Stimulated activated naive CD8-positive, alpha-beta T cell treated with anti-CD3 and anti-CD28 coated beads, Interleukin-15, amount 100 ng/mL, for 72 hours (primary cell): ENCODE measurements around the gene FOXL1.
"Not testable (repeated sequence)": the region's sequence is repeated elsewhere in the genome, so short reads cannot be mapped to it uniquely, and the experiment has no call there.

Experiments
- ATAC-seq: fragments of 150-1000 bp; cut with Tn5 transposase; 2 replicates; pipeline ENCODE4 v1.10.0; 2021; ENCODE audit warnings: mild to moderate bottlenecking, moderate library complexity
- DNase-seq, 2 donors: peaks; one replicate each; pipeline ENCODE4 v3.0.0; 2021 to 2022
- H3K27ac Mint-ChIP-seq, 2 donors: one replicate each; pipeline ENCODE4 v1.8.0; 2022; ENCODE audit warnings: mild to moderate bottlenecking in 2 of 2, mixed read lengths in 2 of 2, moderate library complexity in 2 of 2
- H3K27me3 Mint-ChIP-seq: one replicate; pipeline ENCODE4 v1.8.0; 2022; ENCODE audit warnings: mixed read lengths
- H3K4me1 Mint-ChIP-seq: one replicate; pipeline ENCODE4 v1.8.0; 2022; ENCODE audit warnings: mild to moderate bottlenecking, mixed read lengths
- H3K4me3 Mint-ChIP-seq, 2 donors: one replicate each; pipeline ENCODE4 v1.8.0; 2022; ENCODE audit warnings: mild to moderate bottlenecking in 2 of 2, mixed read lengths in 2 of 2, moderate library complexity in 1 of 2
- H3K9me3 Mint-ChIP-seq, 2 donors: one replicate each; pipeline ENCODE4 v1.8.0; 2022; ENCODE audit warnings: mixed read lengths in 2 of 2

The FOXL1 gene

GRCh38 chr16:86580063-86580790, 1.9 kb downstream of the FOXL1 start:
- DNase-seq: no peak
- peaks cover 70% of the 10 kb centered on the region for H3K27me3 Mint-ChIP-seq
- no peak for ATAC-seq
- H3K9me3 Mint-ChIP-seq: no peaks in the 10 kb centered on the region
- H3K4me3 Mint-ChIP-seq: no peak overlapping the region
- no peak overlapping the region for H3K27ac Mint-ChIP-seq
- peaks cover 23% of the 10 kb centered on the region for H3K4me1 Mint-ChIP-seq

- Mint-ChIP-seq H3K4me1 (peaks cover 20% of the 10 kb centered on the region), H3K9me3 (no peaks in the 10 kb centered on the region), H3K27ac (no peak overlapping the region), H3K4me3 (no peak overlapping the region), H3K27me3 (peaks cover 64% of the 10 kb centered on the region)
- DNase-seq (no peak), ATAC-seq (no peak)
These were observed 2.4 kb downstream of the FOXL1 start for GRCh38 chr16:86580791-86581170.

GRCh38 chr16:86581458-86581857, 3.1 kb downstream of the FOXL1 start:
- Mint-ChIP-seq H3K9me3 (no peaks in the 10 kb centered on the region), H3K27me3 (peaks cover 57% of the 10 kb centered on the region), H3K27ac (no peak overlapping the region), H3K4me1 (peaks cover 13% of the 10 kb centered on the region), H3K4me3 (no peak overlapping the region)
- DNase-seq (no peak), ATAC-seq (no peak)

GRCh38 chr16:86584071-86584685, 5.8 kb downstream of the FOXL1 start:
- peaks cover 5% of the 10 kb centered on the region for H3K4me1 Mint-ChIP-seq
- ATAC-seq (no peak), DNase-seq (no peak)
- H3K27me3 Mint-ChIP-seq: peaks cover 30% of the 10 kb centered on the region
- no peak overlapping the region for H3K27ac Mint-ChIP-seq
- no peak overlapping the region for H3K4me3 Mint-ChIP-seq
- no peaks in the 10 kb centered on the region for H3K9me3 Mint-ChIP-seq

DNA sequence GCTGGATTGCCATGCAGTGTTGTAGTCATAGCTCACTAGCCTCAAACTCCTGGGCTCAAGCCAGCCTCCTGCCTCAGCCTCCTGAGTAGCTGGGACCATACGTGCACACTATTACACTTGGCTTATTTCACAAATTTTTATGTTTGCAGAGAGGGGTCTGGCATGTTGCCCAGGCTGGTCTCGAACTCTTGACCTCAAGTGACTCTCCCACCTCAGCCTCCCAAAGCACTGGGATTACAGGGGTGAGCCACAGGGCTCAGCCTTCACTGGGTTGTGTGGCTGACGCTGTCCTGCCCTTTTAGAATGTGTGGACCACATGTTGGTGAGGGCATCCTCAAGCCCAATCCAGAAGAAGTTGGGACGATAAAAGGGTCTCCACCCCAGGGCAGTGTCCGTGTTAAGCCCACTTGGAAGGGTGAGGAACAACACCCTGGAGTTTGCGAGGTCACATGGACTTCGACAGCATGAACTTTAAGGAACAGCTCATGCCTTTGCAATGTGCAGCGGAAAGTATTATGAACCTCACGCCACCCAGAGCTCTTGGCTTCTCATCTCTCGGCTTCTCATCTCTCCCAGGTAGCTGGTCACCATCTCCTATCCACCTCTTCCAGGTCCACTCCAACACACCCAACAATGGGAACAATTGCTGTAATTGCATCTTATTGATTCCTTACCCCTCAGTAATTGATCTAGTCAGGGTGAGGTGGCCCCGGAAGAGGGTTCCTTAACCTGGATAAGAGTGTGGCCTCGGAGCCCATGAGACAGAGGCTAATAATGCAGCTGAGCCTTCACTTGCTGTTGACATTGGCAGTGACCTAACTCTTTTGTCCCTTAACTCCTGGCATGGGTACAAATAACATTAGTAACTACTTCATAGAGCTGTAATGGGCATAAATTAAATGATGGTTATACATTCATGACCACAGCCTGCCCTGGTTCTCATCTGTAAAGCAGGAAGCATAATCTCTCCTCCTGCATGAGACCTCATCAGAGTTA, 6.7 kb downstream of the FOXL1 start:
- ATAC-seq (no peak), DNase-seq (no peak)
- Mint-ChIP-seq H3K4me1 (no peaks in the 10 kb centered on the region), H3K27me3 (peaks cover 22% of the 10 kb centered on the region), H3K27ac (no peak overlapping the region), H3K4me3 (no peak overlapping the region), H3K9me3 (no peaks in the 10 kb centered on the region)

GRCh38 chr16:86585821-86586611, 7.7 kb downstream of the FOXL1 start:
- H3K27me3 Mint-ChIP-seq: peaks cover 14% of the 10 kb centered on the region
- ATAC-seq: no peak
- H3K9me3 Mint-ChIP-seq: no peaks in the 10 kb centered on the region
- H3K27ac Mint-ChIP-seq: no peak overlapping the region
- H3K4me3 Mint-ChIP-seq: no peak overlapping the region
- DNase-seq: no peak
- no peaks in the 10 kb centered on the region for H3K4me1 Mint-ChIP-seq

DNA sequence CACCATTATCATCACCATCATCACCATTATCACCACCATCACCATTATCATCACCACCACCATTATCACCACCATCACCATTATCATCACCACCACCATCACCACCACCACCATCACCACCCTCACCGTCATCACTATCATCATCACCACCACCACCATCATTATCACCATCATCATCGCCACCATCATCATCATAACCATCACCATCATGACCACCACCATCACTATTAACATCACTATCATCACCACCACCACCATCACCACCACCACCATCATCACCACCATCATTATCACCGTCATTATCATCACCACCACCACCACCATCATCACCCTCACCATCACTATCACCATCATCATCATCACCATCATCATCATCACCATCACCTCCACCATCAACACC, 9.1 kb downstream of the FOXL1 start:
- DNase-seq (no peak), ATAC-seq (no peak)
- H3K27ac Mint-ChIP-seq: no peak overlapping the region
- H3K27me3 Mint-ChIP-seq: peaks cover 10% of the 10 kb centered on the region
- no peaks in the 10 kb centered on the region for H3K4me1 Mint-ChIP-seq
- no peak overlapping the region for H3K4me3 Mint-ChIP-seq
- no peaks in the 10 kb centered on the region for H3K9me3 Mint-ChIP-seq

- H3K4me3 Mint-ChIP-seq, ATAC-seq, DNase-seq, H3K9me3 Mint-ChIP-seq, H3K4me1 Mint-ChIP-seq, H3K27ac Mint-ChIP-seq: not testable (repeated sequence)
- H3K27me3 Mint-ChIP-seq: peaks cover 12% of the 10 kb centered on the region
These were observed 9.6 kb downstream of the FOXL1 start for GRCh38 chr16:86587955-86588354.

- Mint-ChIP-seq H3K4me1 (peaks cover 8% of the 10 kb centered on the region), H3K9me3 (no peaks in the 10 kb centered on the region), H3K4me3 (no peak overlapping the region), H3K27me3 (peaks cover 24% of the 10 kb centered on the region), H3K27ac (no peak overlapping the region)
- no peak for DNase-seq
- ATAC-seq: no peak
These were observed 12.3 kb downstream of the FOXL1 start for GRCh38 chr16:86590501-86591144.

DNA sequence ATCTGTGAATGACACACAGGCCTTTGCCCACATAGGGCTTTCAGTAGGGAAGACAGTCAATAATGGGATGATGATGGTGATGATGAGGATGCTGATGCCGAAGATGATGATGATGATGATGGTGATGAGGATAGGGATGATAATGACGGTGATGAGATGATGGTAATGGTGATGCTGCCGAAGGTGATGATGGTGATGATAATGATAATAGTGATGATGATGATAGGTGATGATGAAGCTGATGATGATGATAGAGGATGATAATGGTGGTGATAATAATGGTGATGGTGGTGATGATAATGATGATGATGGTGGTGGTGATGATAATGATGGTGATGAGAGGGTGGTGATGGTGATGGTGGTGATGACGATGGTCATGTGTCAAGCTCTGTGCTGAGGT, 12.9 kb downstream of the FOXL1 start:
- H3K4me3 Mint-ChIP-seq: no peak overlapping the region
- H3K27ac Mint-ChIP-seq: no peak overlapping the region

GRCh38 chr16:86593913-86594620, 15.7 kb downstream of the FOXL1 start:
- H3K27ac Mint-ChIP-seq: no peak overlapping the region
- DNase-seq (no peak), ATAC-seq (no peak)
- H3K4me1 Mint-ChIP-seq: peaks cover 8% of the 10 kb centered on the region
- no peak overlapping the region for H3K4me3 Mint-ChIP-seq
- H3K27me3 Mint-ChIP-seq: peaks cover 36% of the 10 kb centered on the region
- no peaks in the 10 kb centered on the region for H3K9me3 Mint-ChIP-seq

More for the DNA sequence above, 12.9 kb downstream of the FOXL1 start:
- H3K27me3 Mint-ChIP-seq: peaks cover 24% of the 10 kb centered on the region
- peaks cover 8% of the 10 kb centered on the region for H3K4me1 Mint-ChIP-seq
- ATAC-seq (no peak), DNase-seq (no peak)
- no peaks in the 10 kb centered on the region for H3K9me3 Mint-ChIP-seq

- Mint-ChIP-seq H3K27me3 (peaks cover 42% of the 10 kb centered on the region), H3K9me3 (no peaks in the 10 kb centered on the region), H3K4me1 (peaks cover 8% of the 10 kb centered on the region), H3K4me3 (no peak overlapping the region), H3K27ac (no peak overlapping the region)
- DNase-seq (no peak), ATAC-seq (no peak)
These were observed 16.4 kb downstream of the FOXL1 start for GRCh38 chr16:86594721-86595120.

DNA sequence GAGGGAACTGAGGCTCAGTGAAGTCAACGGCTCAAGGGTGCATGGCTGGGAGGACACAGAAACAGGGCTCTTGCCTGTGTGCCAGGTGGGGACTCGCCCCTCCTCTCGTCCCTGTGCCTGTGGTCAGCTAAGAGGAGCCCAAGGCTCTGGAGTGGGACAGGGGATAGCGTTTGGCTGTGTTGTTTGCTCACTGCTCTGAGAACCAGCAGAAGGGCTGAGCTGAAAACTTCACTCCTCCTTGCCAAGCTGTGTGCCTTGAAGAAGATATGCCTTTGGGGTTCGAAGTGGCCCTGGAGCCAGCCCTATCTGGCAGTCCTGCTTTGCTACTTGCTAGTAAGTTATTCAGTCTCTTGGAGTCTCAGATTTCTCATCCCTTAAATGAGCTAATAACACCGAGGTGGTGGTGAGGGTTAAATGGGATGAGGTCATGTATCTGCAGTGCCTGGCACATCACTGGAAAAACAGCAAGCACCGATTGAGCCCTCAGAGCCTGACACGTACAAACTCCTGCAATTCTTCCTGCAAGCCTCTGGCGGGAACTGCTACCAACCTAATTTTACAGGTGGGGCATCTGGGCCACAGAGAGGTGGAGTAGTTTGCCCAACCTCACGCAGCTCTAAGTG, 17.7 kb downstream of the FOXL1 start:
- Mint-ChIP-seq H3K4me1 (peaks cover 8% of the 10 kb centered on the region), H3K27me3 (peaks cover 43% of the 10 kb centered on the region), H3K4me3 (no peak overlapping the region), H3K27ac (no peak overlapping the region), H3K9me3 (no peaks in the 10 kb centered on the region)
- no peak for ATAC-seq
- DNase-seq: no peak
